ENCODE data around the gene DCAF16. TPM values are rescaled to one million over a fixed set of nuclear protein-coding genes. Genes with fewer than 3 reads are reported as not detected.

DCAF16 gene
- total RNA-seq, 1 experiment from 2014 or later, result 34.8 TPM

GRCh38 chr4:17766826-17767458 is 43.6 kb downstream of the DCAF16 start:
- Mint-ChIP-seq H3K27me3 (ENCODE audit: unreplicated experiment) (no peaks in the 10 kb centered on the region), H3K27ac (ENCODE audit: unreplicated experiment) (no peak overlapping the region), H3K9me3 (ENCODE audit: low read depth, unreplicated experiment) (no peaks in the 10 kb centered on the region), H3K4me1 (ENCODE audit: low read depth, unreplicated experiment) (peaks cover 19% of the 10 kb centered on the region), H3K4me3 (ENCODE audit: low read depth, unreplicated experiment) (no peak overlapping the region), H3K36me3 (ENCODE audit: insufficient read depth, unreplicated experiment) (no peaks in the 10 kb centered on the region)
- intact Hi-C loops (cut with micrococcal nuclease; ENCODE audit: unreplicated experiment), result no loop called here
- no TSS peak for BruUV-seq (replicated peaks)
- TF ChIP-seq CTCF (IDR thresholded peaks at IDR 0.05; ENCODE audit: unreplicated experiment), result no peak
- no peak for DNase-seq
- CTCF ChIA-PET, result no interaction called here

- no peak for TF ChIP-seq CTCF (IDR thresholded peaks at IDR 0.05; ENCODE audit: unreplicated experiment)
- intact Hi-C loops (cut with micrococcal nuclease; ENCODE audit: unreplicated experiment), result no loop called here
- Mint-ChIP-seq H3K4me3 (ENCODE audit: low read depth, unreplicated experiment) (no peak overlapping the region), H3K36me3 (ENCODE audit: insufficient read depth, unreplicated experiment) (no peaks in the 10 kb centered on the region), H3K4me1 (ENCODE audit: low read depth, unreplicated experiment) (peaks cover 12% of the 10 kb centered on the region), H3K27me3 (ENCODE audit: unreplicated experiment) (no peaks in the 10 kb centered on the region), H3K9me3 (ENCODE audit: low read depth, unreplicated experiment) (no peaks in the 10 kb centered on the region), H3K27ac (ENCODE audit: unreplicated experiment) (no peak overlapping the region)
- CTCF ChIA-PET, result no interaction called here
- BruUV-seq (replicated peaks), result no TSS peak
- no peak for DNase-seq
These were observed 44.9 kb downstream of the DCAF16 start for GRCh38 chr4:17765514-17766286.

GRCh38 chr4:17763931-17764330 is 46.6 kb downstream of the DCAF16 start:
- no peak for TF ChIP-seq CTCF (IDR thresholded peaks at IDR 0.05; ENCODE audit: unreplicated experiment)
- H3K9me3 Mint-ChIP-seq (ENCODE audit: low read depth, unreplicated experiment), result no peaks in the 10 kb centered on the region
- no peaks in the 10 kb centered on the region for H3K36me3 Mint-ChIP-seq (ENCODE audit: insufficient read depth, unreplicated experiment)
- no peak for DNase-seq
- no peaks in the 10 kb centered on the region for H3K4me1 Mint-ChIP-seq (ENCODE audit: low read depth, unreplicated experiment)
- no TSS peak for BruUV-seq (replicated peaks)
- H3K4me3 Mint-ChIP-seq (ENCODE audit: low read depth, unreplicated experiment), result no peak overlapping the region
- H3K27me3 Mint-ChIP-seq (ENCODE audit: unreplicated experiment), result no peaks in the 10 kb centered on the region
- no peak overlapping the region for H3K27ac Mint-ChIP-seq (ENCODE audit: unreplicated experiment)
- CTCF ChIA-PET, result no interaction called here
- intact Hi-C loops (cut with micrococcal nuclease; ENCODE audit: unreplicated experiment), result no loop called here

- Mint-ChIP-seq H3K27me3 (ENCODE audit: unreplicated experiment) (no peaks in the 10 kb centered on the region), H3K27ac (ENCODE audit: unreplicated experiment) (no peak overlapping the region), H3K4me3 (ENCODE audit: low read depth, unreplicated experiment) (no peak overlapping the region), H3K36me3 (ENCODE audit: insufficient read depth, unreplicated experiment) (no peaks in the 10 kb centered on the region), H3K4me1 (ENCODE audit: low read depth, unreplicated experiment) (no peaks in the 10 kb centered on the region), H3K9me3 (ENCODE audit: low read depth, unreplicated experiment) (no peaks in the 10 kb centered on the region)
- no peak for DNase-seq
- no peak for TF ChIP-seq CTCF (IDR thresholded peaks at IDR 0.05; ENCODE audit: unreplicated experiment)
- intact Hi-C loops (cut with micrococcal nuclease; ENCODE audit: unreplicated experiment), result no loop called here
- CTCF ChIA-PET, result no interaction called here
- no TSS peak for BruUV-seq (replicated peaks)
These were observed 47.1 kb downstream of the DCAF16 start for GRCh38 chr4:17763416-17763815.

All from Calu3 (cell line).